ENCODE results near the gene TMEM126A. TPM values are rescaled to one million over a fixed set of nuclear protein-coding genes. Genes with fewer than 3 reads are reported as not detected.

Gene TMEM126A
- total RNA-seq (2021) (34.6 to 37.2 TPM (median 36.9 TPM) in 3 replicates), Bru-seq, nascent RNA (percentile 83 among the genes with signal in this experiment)
- long read RNA-seq, experiment 1, transcript TMEM126A-201 (5 exons, 739 nt) = major isoform, 33 of 37 reads
- long read RNA-seq, experiment 1, partial matches to known transcripts = 1 of 37 reads
- long read RNA-seq, experiment 1, other reads (novel, unspliced or antisense) = 2 of 37 reads
- long read RNA-seq, experiment 2, transcript TMEM126A-201 (5 exons, 739 nt) = major isoform, 48 of 62 reads
- long read RNA-seq, experiment 2, partial matches to known transcripts = 4 of 62 reads
- long read RNA-seq, experiment 2, other reads (novel, unspliced or antisense) = 6 of 62 reads
- long read RNA-seq, experiment 3, transcript TMEM126A-201 (5 exons, 739 nt) = major isoform, 22 of 24 reads
- long read RNA-seq, experiment 3, partial matches to known transcripts = 1 of 24 reads
- long read RNA-seq, experiment 3, other reads (novel, unspliced or antisense) = 1 of 24 reads

GRCh38 chr11:85647604-85648299 lies at the start of gene TMEM126A:
Gene TMEM126A, plus strand, starts transcription at chr11:85647967. Its CDS starts 2,289 bp downstream, at chr11:85650256.
- peaks cover 4% of the 10 kb centered on the region; the same call in 1 of the 2 replicates for H3K36me3 Mint-ChIP-seq
- H3K9me3 Mint-ChIP-seq = no peaks in the 10 kb centered on the region
- H3K27ac Mint-ChIP-seq = peak within 1 kb of the TSS; percentile 95
- DNase-seq (ENCODE audit: low spot score) (peak; percentile 90), ATAC-seq (peak; percentile 93)
- no peaks in the 10 kb centered on the region for H3K27me3 Mint-ChIP-seq (ENCODE audit: low read depth)
- peaks cover 32% of the 10 kb centered on the region for H3K4me1 Mint-ChIP-seq
- peak within 1 kb of the TSS; percentile 91 for H3K4me3 Mint-ChIP-seq
- ChIA-PET POLR2A (interaction anchor here (0.6 to 3.3 kb wide), 14 partner anchors 8 to 654 kb away, joined by 3 to 24 read pairs (median 4); partner anchors contain the start of genes CREBZF, DLG2, PICALM and TMEM126B), CTCF (interaction anchor here (1.0 to 2.0 kb wide), 4 partner anchors 10 to 183 kb away, joined by 3 to 6 read pairs (median 4); no protein-coding TSS in a partner anchor)
- TF ChIP-seq NR3C1 (CRISPR knock-in tag; conservative IDR thresholded peaks at IDR 0.05; ENCODE audit: low read depth) = no peak
- no peak for TF ChIP-seq ZNF121 (CRISPR knock-in tag; IDR thresholded peaks at IDR 0.05)
- TF ChIP-seq ZNF425 (CRISPR knock-in tag; conservative IDR thresholded peaks at IDR 0.05) = no peak
- no peak for TF ChIP-seq CBFB (CRISPR knock-in tag; IDR thresholded peaks at IDR 0.05; ENCODE audit: low read depth)
- no peak; the same call in 1 of the 2 replicates for TF ChIP-seq MAX (CRISPR knock-in tag; IDR thresholded peaks at IDR 0.05)
- no peak for TF ChIP-seq RELA (CRISPR knock-in tag; IDR thresholded peaks at IDR 0.05; ENCODE audit: borderline replicate concordance)
- TF ChIP-seq FOXJ3 (CRISPR knock-in tag; IDR thresholded peaks at IDR 0.05; ENCODE audit: borderline replicate concordance) = no peak
- TF ChIP-seq ZNF263 (CRISPR knock-in tag; IDR thresholded peaks at IDR 0.05; ENCODE audit: low read depth) = no peak
- 0 out of 2 replicates have a peak, but pooled peaks have one; percentile 39 for TF ChIP-seq AFF4 (CRISPR knock-in tag; IDR thresholded peaks at IDR 0.05; ENCODE audit: borderline replicate concordance)
- no peak for TF ChIP-seq E2F1 (CRISPR knock-in tag; IDR thresholded peaks at IDR 0.05)
- TF ChIP-seq USF1 (CRISPR knock-in tag; IDR thresholded peaks at IDR 0.05) = peak; percentile 78; the same call in 1 of the 2 replicates
- TF ChIP-seq ZNF423 (CRISPR knock-in tag; IDR thresholded peaks at IDR 0.05) = no peak
- no peak for TF ChIP-seq CREB1 (CRISPR knock-in tag; IDR thresholded peaks at IDR 0.05)
- TF ChIP-seq FOXK1 (CRISPR knock-in tag; IDR thresholded peaks at IDR 0.05) = peak; percentile 42; the same call in 1 of the 2 replicates
- no peak for TF ChIP-seq NR2C2 (CRISPR knock-in tag; IDR thresholded peaks at IDR 0.05)
- 0 out of 2 replicates have a peak, but pooled peaks have one; percentile 27 for TF ChIP-seq E2F5 (CRISPR knock-in tag; IDR thresholded peaks at IDR 0.05)
- TF ChIP-seq ERG (CRISPR knock-in tag; IDR thresholded peaks at IDR 0.05) = no peak
- no peak for TF ChIP-seq ELF4 (CRISPR knock-in tag; IDR thresholded peaks at IDR 0.05; ENCODE audit: low read depth)
- TF ChIP-seq NFATC4 (CRISPR knock-in tag; IDR thresholded peaks at IDR 0.05) = no peak
- no peak for TF ChIP-seq GTF2I (CRISPR knock-in tag; conservative IDR thresholded peaks at IDR 0.05)
- no peak for TF ChIP-seq MXD4 (CRISPR knock-in tag; IDR thresholded peaks at IDR 0.05; ENCODE audit: borderline replicate concordance)
- TF ChIP-seq CREM (CRISPR knock-in tag; IDR thresholded peaks at IDR 0.05) = peak; percentile 88
- TF ChIP-seq ETV6 (CRISPR knock-in tag; IDR thresholded peaks at IDR 0.05) = peak; percentile 56; the same call in 1 of the 2 replicates
- peak; percentile 45; the same call in 1 of the 2 replicates for TF ChIP-seq GABPB1 (CRISPR knock-in tag; IDR thresholded peaks at IDR 0.05)
- no peak for TF ChIP-seq ZNF416 (CRISPR knock-in tag; IDR thresholded peaks at IDR 0.05)
- TF ChIP-seq NFYB (CRISPR knock-in tag; conservative IDR thresholded peaks at IDR 0.05; ENCODE audit: low read depth) = peak; percentile 57
